ENCODE data around the gene AAGAB. TPM values are rescaled to one million over a fixed set of nuclear protein-coding genes. Genes with fewer than 3 reads are reported as not detected.
"Not testable (repeated sequence)": the region's sequence is repeated elsewhere in the genome, so short reads cannot be mapped to it uniquely, and the experiment has no call there.

The AAGAB gene
- total RNA-seq, 2 experiments from 2014 or later, result 50.4 to 51.2 TPM

DNA sequence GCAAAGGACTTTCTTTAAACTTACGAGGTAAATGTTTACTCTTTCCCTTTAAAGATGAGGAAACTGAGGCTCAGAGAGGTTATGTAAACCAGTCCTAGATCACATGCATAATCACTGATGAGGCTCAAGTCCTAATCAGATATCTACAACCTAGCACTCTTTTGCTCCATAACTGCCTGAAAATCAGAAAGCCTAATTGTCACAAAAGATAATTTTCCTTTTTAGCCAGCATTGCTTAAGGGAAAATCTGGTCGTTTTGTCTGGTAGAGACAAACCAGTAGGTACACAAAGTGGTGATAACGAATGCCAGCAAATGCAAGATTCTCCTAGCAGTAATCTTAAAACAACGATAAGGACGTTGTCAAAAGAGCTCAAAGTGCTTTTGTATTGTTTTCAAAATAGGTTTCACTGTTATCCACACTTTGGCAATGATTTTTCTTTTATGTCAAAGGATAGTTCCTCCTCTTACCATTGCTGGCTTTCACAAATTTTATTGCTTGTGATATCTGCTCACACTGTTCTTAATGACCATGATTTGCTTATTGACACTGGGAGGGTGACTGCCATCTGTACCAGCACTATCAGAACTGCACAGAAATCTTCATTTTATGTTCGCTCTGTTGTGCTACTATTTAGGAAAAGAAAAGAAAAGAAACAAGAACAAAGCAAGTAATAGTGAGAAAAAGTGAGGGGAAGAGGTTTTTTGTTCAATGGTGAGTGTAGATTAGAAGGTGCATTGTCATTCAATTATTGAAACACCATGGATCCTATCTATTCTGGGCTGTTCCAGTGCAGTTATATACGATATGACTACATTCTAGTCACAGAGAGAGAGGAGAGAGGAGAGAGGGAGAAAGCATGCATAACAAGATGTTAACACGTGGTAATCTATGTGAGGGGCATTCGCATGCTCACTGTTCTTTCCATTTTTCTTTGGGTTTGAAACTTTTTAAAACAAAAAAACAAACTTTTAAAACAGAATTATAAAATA, 13.8 kb upstream of the AAGAB start:
- peaks cover 3% of the 10 kb centered on the region for H3K9me3 Mint-ChIP-seq
- POLR2A ChIA-PET, result no interaction called here
- H3K36me3 Mint-ChIP-seq (ENCODE audit: low read depth), result no peaks in the 10 kb centered on the region
- no peak overlapping the region for H3K27ac Mint-ChIP-seq
- CTCF ChIA-PET, result no interaction called here
- DNase-seq, result no peak
- peaks cover 11% of the 10 kb centered on the region for H3K27me3 Mint-ChIP-seq
- H3K4me3 Mint-ChIP-seq, result no peak overlapping the region
- peaks cover 2% of the 10 kb centered on the region for H3K4me1 Mint-ChIP-seq

DNA sequence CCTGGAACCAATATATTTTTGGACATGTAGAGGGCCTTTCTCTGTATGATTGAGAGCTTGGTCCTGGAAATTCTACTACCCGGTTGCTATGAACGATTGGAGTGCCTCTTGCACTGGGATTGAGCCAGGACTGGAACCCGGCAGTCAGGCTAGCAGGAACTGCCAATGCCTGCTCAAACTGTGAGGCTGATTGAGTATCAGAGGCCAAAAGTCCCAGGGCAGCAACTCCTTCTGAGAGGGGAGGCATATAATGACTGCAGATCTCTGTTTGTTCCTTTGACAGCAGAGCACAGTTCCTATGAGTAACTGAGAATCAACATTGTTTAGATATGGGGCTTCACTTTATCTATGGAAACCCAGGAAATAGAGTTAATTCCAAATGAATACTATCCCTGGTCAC, 13.0 kb upstream of the AAGAB start:
- Mint-ChIP-seq H3K4me3 (no peak overlapping the region), H3K27ac (no peak overlapping the region), H3K4me1 (peaks cover 2% of the 10 kb centered on the region), H3K9me3 (peaks cover 2% of the 10 kb centered on the region), H3K36me3 (ENCODE audit: low read depth) (no peaks in the 10 kb centered on the region), H3K27me3 (peaks cover 10% of the 10 kb centered on the region)
- DNase-seq, result no peak
- ChIA-PET POLR2A (no interaction called here), CTCF (no interaction called here)

DNA sequence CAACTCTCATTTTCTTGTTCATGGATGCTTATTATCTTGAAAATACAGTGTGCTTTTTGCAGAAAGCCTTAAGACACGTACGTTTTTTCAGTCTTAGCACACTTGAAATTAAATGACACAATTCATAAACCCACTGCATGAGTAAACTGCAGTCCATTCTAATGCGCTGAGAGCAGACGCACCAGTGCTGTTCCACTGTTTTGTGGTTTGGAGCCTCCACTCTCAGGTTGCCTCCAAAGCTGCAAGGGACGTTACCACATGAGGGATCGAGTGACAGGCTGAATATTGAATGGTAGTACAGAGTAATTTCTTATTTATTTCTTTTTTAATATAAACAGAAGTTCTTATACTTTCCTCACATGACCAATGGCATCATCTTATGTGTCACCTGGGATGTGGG, 12.4 kb upstream of the AAGAB start:
- POLR2A ChIA-PET, result no interaction called here
- CTCF ChIA-PET, result no interaction called here
- H3K9me3 Mint-ChIP-seq, result no peaks in the 10 kb centered on the region
- peaks cover 2% of the 10 kb centered on the region for H3K4me1 Mint-ChIP-seq
- no peaks in the 10 kb centered on the region for H3K36me3 Mint-ChIP-seq (ENCODE audit: low read depth)
- peaks cover 10% of the 10 kb centered on the region for H3K27me3 Mint-ChIP-seq
- H3K4me3 Mint-ChIP-seq, result no peak overlapping the region
- no peak overlapping the region for H3K27ac Mint-ChIP-seq
- DNase-seq, result no peak

DNA sequence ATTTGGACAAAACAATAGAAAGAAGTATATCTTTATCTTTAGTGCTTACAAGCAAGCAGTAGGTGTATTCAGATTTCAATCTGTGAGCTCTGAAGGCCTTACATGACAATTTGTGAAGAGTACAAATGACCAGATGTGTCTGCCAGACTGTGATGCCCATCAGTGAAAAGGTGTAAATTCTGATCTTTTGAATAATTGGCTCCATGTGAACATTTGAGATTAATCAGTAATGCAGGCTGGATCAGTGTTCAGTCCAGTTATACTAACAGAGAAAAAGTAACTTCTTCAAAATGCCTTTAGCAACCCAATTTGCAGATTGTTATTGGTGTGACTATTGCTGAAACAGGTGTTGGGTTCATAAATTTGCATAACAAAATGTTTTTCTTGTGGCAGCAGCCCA, 5.3 kb upstream of the AAGAB start:
- ChIA-PET CTCF (no interaction called here), POLR2A (no interaction called here)
- Mint-ChIP-seq H3K4me3 (no peak overlapping the region), H3K36me3 (ENCODE audit: low read depth) (no peaks in the 10 kb centered on the region), H3K4me1 (peaks cover 8% of the 10 kb centered on the region), H3K9me3 (no peaks in the 10 kb centered on the region), H3K27me3 (peaks cover 13% of the 10 kb centered on the region), H3K27ac (no peak overlapping the region)
- DNase-seq, result no peak

DNA sequence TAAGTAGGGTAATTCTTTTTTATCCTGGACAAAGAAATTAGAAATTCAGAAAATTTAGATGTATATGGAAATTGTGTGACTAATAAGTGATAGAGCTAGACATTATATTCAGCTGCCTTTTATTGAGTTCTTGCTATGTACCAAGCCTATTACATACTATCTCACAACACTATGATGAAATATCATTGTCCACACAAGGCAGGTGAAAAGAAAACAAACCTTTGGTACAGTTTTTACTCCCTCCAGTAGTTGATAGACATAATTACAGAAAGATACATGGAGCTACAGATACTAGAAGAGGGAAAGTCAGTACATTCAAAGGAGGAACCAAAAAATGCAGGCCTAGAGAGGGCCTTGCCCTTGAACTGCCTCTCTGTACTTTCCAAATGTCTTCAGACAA, 4.9 kb upstream of the AAGAB start:
- H3K36me3 Mint-ChIP-seq (ENCODE audit: low read depth), result no peaks in the 10 kb centered on the region
- no peak for DNase-seq
- ChIA-PET CTCF (no interaction called here), POLR2A (interaction anchor here (1.0 kb wide), 1 partner anchor 19 kb away, joined by 3 read pairs; no protein-coding TSS in a partner anchor)
- H3K4me3 Mint-ChIP-seq, result no peak overlapping the region
- no peak overlapping the region for H3K27ac Mint-ChIP-seq
- H3K9me3 Mint-ChIP-seq, result no peaks in the 10 kb centered on the region
- H3K27me3 Mint-ChIP-seq, result peaks cover 15% of the 10 kb centered on the region
- H3K4me1 Mint-ChIP-seq, result peaks cover 11% of the 10 kb centered on the region

DNA sequence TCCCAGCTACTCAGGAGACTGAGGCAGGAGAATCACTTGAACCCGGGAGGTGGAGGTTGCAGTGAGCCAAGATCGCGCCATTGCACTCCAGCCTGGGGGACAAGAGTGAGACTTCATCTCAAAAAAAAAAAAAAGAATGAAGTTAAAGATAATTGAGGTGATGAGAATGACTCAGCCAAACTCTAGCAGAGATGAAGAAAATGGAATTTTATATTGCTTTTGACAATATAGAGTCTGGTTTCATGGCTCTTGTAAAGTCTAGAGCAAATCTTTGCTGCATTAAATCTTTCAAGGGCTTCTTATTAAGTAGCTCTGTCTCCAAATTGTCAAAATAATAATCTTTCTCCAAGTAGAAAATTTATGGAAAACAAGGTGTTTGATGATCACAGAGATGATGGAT, 4.0 kb upstream of the AAGAB start:
- Mint-ChIP-seq H3K27me3 (peaks cover 15% of the 10 kb centered on the region), H3K4me1 (peaks cover 12% of the 10 kb centered on the region)
- H3K9me3 Mint-ChIP-seq; H3K36me3 Mint-ChIP-seq (ENCODE audit: low read depth); CTCF ChIA-PET; H3K27ac Mint-ChIP-seq; H3K4me3 Mint-ChIP-seq; DNase-seq: not testable (repeated sequence)
- POLR2A ChIA-PET, result interaction anchor here (1.0 kb wide), 1 partner anchor 18 kb away, joined by 3 read pairs; no protein-coding TSS in a partner anchor

DNA sequence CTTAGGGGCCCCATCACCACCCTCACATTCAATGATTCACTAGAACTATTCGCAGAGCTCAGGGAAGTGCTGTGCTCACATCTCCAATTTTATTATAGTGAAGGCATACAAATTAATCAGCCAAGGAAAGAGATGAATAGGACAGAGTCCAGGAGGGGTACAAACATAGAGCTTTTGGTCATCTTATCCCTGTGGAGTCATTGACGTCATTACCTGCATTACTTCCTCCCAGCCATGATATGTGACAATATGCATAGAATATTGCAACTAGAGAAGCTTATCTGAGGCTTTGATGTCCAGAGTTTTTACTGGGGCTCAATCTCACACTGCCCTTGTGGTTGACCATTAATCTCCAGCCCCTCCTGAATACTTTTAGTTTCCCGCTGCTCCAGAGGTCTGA, 1.6 kb upstream of the AAGAB start:
- ChIA-PET CTCF (interaction anchor here (3.2 kb wide), 1 partner anchor 16 kb away, joined by 19 read pairs; no protein-coding TSS in a partner anchor), POLR2A (interaction anchor here (1.4 kb wide), 1 partner anchor 62 kb away, joined by 3 read pairs; no protein-coding TSS in a partner anchor)
- no peak overlapping the region for H3K27ac Mint-ChIP-seq
- no peaks in the 10 kb centered on the region for H3K9me3 Mint-ChIP-seq
- peak overlapping the region; percentile 65 for H3K4me3 Mint-ChIP-seq
- peaks cover 13% of the 10 kb centered on the region for H3K27me3 Mint-ChIP-seq
- peaks cover 32% of the 10 kb centered on the region for H3K4me1 Mint-ChIP-seq
- no peak for DNase-seq
- peaks cover 13% of the 10 kb centered on the region for H3K36me3 Mint-ChIP-seq (ENCODE audit: low read depth)

DNA sequence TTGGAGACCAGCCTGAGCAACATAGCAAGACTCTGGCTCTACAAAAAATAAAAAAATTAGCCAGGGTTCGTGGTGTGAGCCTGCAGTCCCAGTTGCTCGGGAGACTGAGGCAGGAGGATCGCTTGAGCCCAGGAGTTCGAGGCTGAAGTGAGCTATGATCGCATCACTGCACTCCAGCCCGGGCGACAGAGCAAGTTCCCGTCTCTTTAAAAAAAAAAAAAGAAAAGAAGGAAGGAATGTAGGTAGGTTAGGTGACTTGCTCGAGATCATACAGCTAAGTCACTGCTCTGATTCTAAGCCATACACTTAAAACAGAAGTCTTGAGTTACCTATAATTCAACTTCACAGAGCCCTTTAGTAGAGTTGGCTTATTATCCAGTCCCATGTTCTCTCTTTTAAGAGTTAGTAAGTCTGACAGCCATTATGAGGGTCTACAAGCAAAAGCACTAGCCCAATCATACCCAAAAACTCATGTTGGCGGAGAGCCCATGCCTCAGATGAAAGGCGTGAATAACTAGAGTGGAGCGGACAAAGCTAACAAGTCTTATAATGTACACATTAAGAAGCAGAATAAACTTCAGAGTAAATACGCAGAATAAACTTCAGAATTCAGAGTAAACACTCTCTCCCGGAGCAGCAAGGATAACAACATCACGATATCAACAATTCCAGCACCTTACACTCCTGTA, 768 bp downstream of the AAGAB start:
- CTCF ChIA-PET, result interaction anchor here (0.7 to 3.2 kb wide), 2 partner anchors 13 to 582 kb away, joined by 3 to 19 read pairs; no protein-coding TSS in a partner anchor

DNA sequence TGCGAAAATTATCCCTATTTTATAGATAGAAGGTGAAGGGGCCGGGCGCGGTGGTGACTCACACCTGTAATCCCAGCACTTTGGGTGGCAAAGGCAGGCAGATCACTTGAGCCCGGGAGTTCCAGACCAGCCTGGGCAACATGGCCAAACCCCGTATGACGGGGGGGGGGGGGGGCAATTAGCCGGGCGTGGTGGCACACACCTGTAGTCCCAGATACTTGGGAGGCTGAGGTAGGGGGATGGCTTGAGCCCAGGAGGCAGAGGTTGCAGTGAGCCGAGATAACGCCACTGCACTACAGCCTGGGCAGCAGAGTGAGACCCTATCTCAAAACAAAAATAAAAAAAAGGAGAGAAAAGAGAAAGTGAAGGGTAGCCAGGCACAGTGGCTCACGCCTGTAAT, 1.4 kb downstream of the AAGAB start:
- Mint-ChIP-seq H3K4me1 (peaks cover 45% of the 10 kb centered on the region), H3K36me3 (ENCODE audit: low read depth) (peaks cover 34% of the 10 kb centered on the region)
- CTCF ChIA-PET, result interaction anchor here (0.7 to 3.2 kb wide), 2 partner anchors 13 to 583 kb away, joined by 3 to 19 read pairs; no protein-coding TSS in a partner anchor

More for the DNA sequence above, 768 bp downstream of the AAGAB start:
- H3K4me3 Mint-ChIP-seq, result peak overlapping the region; percentile 99
- DNase-seq, result no peak
- H3K9me3 Mint-ChIP-seq, result no peaks in the 10 kb centered on the region
- H3K27me3 Mint-ChIP-seq, result peaks cover 13% of the 10 kb centered on the region
- peaks cover 28% of the 10 kb centered on the region for H3K36me3 Mint-ChIP-seq (ENCODE audit: low read depth)
- H3K4me1 Mint-ChIP-seq, result peaks cover 45% of the 10 kb centered on the region
- POLR2A ChIA-PET, result interaction anchor here (0.6 to 1.8 kb wide), 15 partner anchors 10 to 315 kb away, joined by 3 to 26 read pairs (median 4); no protein-coding TSS in a partner anchor
- peak overlapping the region; percentile 97 for H3K27ac Mint-ChIP-seq

DNA sequence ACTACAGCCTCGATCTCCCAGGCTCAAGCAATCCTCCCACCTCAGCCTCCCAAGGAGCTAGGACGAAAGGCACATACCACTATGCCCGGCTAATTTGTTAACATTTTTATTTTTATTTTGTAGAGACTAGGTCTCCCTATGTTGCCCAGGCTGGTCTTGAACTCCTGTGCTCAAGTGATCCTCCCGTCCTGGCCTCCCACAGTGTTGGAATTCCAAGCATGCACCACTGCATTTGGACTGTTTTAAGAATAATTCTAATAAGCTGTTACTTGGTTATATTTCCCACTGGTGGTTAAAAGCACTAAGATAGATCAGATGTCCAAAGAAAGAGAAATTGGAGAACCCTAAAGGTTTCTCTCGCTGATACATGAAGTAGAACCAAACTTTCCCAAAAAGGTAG, 3.1 kb downstream of the AAGAB start:
- POLR2A ChIA-PET, result interaction anchor here (1.0 kb wide), 1 partner anchor 10 kb away, joined by 3 read pairs; no protein-coding TSS in a partner anchor

More for the DNA sequence above, 1.4 kb downstream of the AAGAB start:
- Mint-ChIP-seq H3K27me3 (peaks cover 13% of the 10 kb centered on the region), H3K9me3 (no peaks in the 10 kb centered on the region), H3K4me3 (peak overlapping the region; percentile 99), H3K27ac (peak overlapping the region; percentile 97)
- POLR2A ChIA-PET, result interaction anchor here (1.8 kb wide), 2 partner anchors 9 to 12 kb away, joined by 13 to 26 read pairs; no protein-coding TSS in a partner anchor
- DNase-seq, result no peak

DNA sequence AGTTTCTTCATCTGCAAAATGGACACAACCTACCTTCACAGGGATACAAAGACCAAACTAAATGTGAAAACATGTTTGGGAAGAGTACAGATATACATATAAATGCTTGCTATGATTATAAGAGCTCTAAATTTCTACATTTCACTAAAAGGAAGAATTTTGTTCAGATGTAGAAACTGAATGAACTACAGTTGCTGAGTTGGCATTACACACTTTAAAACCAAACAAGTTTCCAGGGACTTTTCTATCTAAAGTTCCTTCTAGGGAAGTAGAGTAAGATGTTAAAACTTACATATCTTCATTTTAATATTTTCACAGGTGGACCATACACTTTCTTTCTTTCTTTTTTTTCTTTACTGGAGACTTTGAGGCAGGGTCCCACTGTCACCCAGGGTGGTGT, 4.6 kb downstream of the AAGAB start:
- POLR2A ChIA-PET, result no interaction called here
- no peak for DNase-seq
- Mint-ChIP-seq H3K27ac (no peak overlapping the region), H3K4me1 (peaks cover 45% of the 10 kb centered on the region), H3K9me3 (peaks cover 7% of the 10 kb centered on the region), H3K36me3 (ENCODE audit: low read depth) (peaks cover 66% of the 10 kb centered on the region), H3K27me3 (peaks cover 2% of the 10 kb centered on the region), H3K4me3 (no peak overlapping the region)
- CTCF ChIA-PET, result interaction anchor here (1.2 kb wide), 1 partner anchor 8 kb away, joined by 3 read pairs; no protein-coding TSS in a partner anchor

More for the DNA sequence above, 3.1 kb downstream of the AAGAB start:
- peaks cover 52% of the 10 kb centered on the region for H3K36me3 Mint-ChIP-seq (ENCODE audit: low read depth)
- peaks cover 48% of the 10 kb centered on the region for H3K4me1 Mint-ChIP-seq
- CTCF ChIA-PET, result interaction anchor here (1.6 kb wide), 1 partner anchor 11 kb away, joined by 4 read pairs; no protein-coding TSS in a partner anchor
- no peak overlapping the region for H3K27ac Mint-ChIP-seq
- DNase-seq, result no peak
- H3K9me3 Mint-ChIP-seq, result peaks cover 7% of the 10 kb centered on the region
- H3K4me3 Mint-ChIP-seq, result no peak overlapping the region
- H3K27me3 Mint-ChIP-seq, result peaks cover 11% of the 10 kb centered on the region

DNA sequence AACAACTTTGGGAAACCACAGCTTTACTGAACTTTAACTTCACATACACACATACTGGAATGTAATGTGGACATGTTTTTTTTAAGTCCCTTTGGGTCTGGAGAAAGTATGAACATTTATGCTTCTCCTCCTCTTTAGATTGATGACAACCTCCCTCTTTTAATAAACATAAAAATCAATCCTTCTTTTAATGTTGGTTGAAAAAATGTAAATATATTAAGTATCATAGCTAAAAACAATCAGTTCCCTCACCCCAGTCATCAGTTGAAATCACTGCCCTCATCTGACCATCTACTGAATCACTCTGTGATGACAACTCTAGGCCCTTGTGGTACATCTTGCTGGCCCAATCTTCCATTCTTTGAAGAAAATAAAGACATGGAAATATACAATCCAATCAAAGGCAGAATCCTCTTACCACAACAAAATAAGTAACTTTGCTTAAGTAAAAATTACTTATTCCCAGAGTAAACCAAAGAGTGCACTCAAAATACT, 6.4 kb downstream of the AAGAB start:
- ChIA-PET CTCF (interaction anchor here (0.6 kb wide), 1 partner anchor 1573 kb away, joined by 3 read pairs; the partner anchor contains the start of gene ANP32A), POLR2A (no interaction called here)
- H3K27me3 Mint-ChIP-seq, result no peaks in the 10 kb centered on the region
- peaks cover 71% of the 10 kb centered on the region for H3K36me3 Mint-ChIP-seq (ENCODE audit: low read depth)
- no peak overlapping the region for H3K27ac Mint-ChIP-seq
- H3K4me1 Mint-ChIP-seq, result peaks cover 42% of the 10 kb centered on the region
- no peak overlapping the region for H3K4me3 Mint-ChIP-seq
- DNase-seq, result no peak
- peaks cover 7% of the 10 kb centered on the region for H3K9me3 Mint-ChIP-seq
